OCI-M2 (cell line): ENCODE data around the gene WNK2.

Source experiments
- DNase-seq: peaks from one replicate; lab custom pipeline; 2025; ENCODE audit not compliant: unreplicated experiment; lab: John Stamatoyannopoulos, UW

The WNK2 gene

GRCh38 chr9:93292288-93292615 is 108.3 kb downstream of the WNK2 start:
- no peak for DNase-seq

DNA sequence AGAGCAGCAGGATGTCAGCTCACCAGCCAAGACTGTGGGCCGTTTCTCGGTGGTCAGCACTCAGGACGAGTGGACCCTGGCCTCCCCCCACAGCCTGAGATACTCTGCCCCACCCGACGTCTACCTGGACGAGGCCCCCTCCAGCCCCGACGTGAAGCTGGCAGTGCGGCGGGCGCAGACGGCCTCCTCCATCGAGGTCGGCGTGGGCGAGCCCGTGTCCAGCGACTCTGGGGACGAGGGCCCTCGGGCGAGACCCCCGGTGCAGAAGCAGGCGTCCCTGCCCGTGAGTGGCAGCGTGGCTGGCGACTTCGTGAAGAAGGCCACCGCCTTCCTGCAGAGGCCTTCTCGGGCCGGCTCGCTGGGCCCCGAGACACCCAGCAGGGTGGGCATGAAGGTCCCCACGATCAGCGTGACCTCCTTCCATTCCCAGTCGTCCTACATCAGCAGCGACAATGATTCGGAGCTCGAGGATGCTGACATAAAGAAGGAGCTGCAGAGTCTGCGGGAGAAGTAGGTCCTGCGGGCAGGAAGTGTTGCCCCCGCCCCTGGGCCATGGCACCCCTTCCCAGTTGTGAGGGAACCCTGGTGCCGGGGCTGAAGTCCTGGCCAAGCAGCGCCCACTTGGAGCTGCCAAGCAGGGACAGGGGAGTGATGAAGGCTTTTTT is 108.9 kb downstream of the WNK2 start:
- DNase-seq = no peak

GRCh38 chr9:93294011-93294410 is 110.1 kb downstream of the WNK2 start:
- DNase-seq = no peak

DNA sequence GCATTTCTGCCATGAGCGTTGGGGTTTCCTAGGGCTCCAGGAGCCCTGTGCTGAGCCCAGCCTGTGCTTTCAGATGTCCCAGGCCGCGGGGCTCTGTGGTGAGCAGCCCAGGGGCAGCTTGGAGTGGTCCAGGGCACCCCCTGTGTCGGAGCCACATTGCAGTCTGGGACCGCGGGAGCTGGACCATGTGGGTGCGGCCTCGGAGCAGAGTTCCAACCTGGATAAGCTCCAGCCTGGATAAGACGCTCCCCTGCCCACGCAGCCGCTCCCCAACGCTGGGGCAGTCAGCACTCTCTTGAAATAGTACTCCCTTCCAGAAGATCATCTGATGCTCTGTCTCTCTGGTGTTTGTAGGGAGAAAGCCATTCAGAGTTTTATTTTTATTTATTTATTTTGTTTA is 111.1 kb downstream of the WNK2 start:
- no peak for DNase-seq

DNA sequence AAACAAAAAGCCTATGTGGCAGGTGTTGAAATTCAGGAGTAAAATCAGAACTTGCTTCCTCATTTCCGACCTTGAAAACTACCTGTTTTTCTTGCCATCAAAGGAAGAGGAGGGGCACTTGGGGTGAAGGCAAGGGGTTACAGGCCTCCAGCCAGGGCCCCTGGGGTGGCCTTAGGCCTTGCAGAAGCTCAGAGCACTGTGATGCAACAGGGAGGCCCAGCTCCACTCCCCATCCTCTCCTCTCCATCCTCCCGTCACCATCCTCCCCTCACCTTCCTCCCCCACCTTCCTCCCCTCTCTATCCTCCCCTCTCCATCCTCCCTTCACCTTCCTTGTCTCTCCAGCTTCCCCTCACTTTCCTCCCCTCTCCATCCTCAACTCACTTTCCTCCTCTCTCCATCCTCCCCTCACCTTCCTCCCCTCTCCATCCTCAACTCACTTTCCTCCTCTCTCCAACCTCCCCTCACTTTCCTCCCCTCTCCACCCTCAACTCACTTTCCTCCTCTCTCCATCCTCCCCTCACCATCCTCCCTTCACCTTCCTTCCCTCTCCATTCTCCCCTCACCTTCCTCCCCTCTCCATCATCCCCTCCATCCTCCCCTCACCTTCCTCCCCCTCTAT is 111.6 kb downstream of the WNK2 start:
- DNase-seq = no peak

GRCh38 chr9:93296889-93297480 is 113.0 kb downstream of the WNK2 start:
- no peak for DNase-seq

DNA sequence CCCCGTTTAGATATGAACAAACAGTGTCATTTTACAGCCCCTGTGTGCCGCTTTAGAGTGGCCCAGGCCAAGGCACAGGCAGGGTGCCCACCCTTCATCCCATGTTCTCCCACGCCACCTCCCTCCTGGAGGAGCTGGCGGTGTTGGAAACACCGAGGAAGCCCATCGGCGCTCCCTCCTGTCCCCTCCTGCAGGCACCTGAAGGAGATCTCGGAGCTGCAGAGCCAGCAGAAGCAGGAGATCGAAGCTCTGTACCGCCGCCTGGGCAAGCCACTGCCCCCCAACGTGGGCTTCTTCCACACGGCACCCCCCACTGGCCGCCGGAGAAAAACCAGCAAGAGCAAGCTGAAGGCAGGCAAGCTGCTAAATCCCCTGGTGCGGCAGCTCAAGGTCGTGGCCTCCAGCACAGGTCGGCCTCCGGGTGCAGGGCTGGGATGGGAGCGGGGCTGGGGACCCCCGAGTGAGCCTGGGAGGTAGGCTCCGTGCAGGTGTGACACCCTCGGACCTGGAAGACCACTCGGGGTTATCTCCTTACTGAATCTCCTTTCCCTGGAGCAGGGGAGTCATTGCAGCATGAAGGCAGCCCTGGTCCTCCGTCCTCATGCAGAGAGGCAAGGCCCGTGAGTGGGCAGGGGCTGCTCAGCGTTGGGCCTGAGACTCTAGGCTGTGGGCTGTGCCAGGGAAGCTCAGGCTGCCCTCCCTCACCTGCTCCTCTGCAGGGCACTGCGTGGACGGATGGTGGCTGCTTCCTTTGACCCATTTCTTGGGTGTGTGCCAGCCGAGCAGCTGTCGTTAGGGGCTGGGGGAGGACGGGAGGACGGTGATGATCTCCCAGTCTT is 113.9 kb downstream of the WNK2 start:
- no peak for DNase-seq

DNA sequence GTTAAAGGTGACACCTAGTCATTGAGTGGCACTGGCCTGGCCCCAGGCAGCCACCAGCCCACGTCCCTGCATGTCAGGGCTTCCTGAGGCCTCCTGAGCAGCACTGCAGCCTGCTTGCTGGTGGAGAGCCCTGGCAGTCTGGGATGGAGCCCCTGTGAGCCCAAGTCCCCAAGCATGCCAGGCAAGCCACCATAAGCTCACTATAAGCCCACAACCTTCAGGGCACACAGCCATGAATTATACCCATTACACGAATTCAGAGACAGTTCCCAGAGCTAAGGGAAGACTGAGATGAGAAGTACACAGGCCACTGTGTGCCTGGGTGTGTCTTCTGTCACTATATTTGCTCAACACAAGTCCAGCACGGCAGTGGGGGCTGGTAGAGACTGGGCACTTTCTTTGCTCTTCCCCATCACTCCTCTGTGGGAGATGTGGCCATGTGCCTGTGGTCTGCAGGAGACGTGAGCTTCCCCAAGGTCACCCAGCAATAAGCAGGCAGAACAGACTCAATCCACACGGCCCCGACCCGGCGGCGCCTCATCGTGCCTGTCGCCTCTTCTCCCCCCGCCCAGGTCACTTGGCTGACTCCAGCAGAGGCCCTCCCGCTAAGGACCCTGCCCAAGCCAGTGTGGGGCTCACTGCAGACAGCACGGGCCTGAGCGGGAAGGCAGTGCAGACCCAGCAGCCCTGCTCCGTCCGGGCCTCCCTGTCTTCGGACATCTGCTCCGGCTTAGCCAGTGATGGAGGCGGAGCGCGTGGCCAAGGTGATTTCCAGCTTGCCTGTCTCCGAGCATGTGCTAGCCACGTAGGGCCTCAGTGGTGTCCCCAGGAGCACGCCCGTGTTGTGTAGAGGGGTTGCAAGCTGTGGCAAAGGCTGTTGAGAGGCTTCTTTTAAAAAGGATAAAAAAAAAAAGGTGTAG is 114.8 kb downstream of the WNK2 start:
- no peak for DNase-seq

- no peak for DNase-seq
These were observed 115.7 kb downstream of the WNK2 start for GRCh38 chr9:93299418-93300174.

- DNase-seq = no peak
These were observed 116.2 kb downstream of the WNK2 start for GRCh38 chr9:93300175-93300572.

DNA sequence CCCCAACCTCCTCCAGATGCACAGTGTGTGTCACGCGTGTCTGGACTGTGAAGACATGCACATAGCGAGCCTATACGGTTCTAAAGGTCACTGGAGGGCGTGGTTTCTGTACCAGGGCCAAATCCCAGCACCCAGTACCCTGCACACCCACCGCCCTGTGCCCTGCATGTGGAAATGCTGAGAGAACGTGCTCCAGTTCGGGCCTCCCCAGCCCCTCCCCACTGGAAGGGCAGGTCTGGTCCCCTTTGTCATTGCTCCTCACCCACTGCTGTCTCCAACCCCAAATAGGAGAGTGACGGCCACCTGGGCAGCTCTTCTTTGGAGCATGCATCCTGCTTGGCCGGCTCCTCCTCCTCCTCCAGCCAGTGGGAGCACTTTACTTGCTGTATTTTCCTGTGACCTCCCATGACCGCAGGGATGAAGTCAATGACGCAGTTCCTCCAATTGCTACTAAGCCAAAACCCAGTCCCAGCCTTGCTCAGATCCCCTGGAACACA is 116.7 kb downstream of the WNK2 start:
- no peak for DNase-seq

- DNase-seq = no peak
These were observed 117.4 kb downstream of the WNK2 start for GRCh38 chr9:93301291-93301811.

- DNase-seq = no peak
These were observed 118.1 kb downstream of the WNK2 start for GRCh38 chr9:93301911-93302541.

- DNase-seq = no peak
These were observed 118.8 kb downstream of the WNK2 start for GRCh38 chr9:93302586-93303257.

DNA sequence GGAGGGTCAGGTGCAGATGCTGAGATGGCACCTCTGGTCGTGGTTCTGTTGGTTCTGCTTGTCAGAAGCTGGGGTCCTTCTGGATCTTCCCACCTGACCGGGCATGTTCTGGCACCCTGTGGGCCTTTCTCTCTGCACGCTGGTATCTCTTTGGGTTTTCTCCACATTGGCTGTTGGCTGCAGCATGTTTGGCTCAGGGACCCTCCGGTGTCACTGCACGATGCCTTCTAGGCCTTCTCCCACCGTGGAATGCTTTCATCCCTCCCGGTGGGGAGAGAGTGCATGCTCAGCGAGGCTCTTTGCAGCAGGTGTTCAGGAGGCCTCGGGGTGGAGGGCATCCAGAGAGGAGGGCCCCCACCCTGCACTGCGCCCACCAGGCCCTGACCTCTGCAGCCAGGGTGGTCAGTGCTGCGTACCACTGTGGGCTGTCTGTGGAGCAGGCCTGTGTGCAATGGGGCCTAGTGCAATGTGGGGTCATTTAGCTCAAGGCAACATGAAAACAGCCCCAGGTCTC is 119.4 kb downstream of the WNK2 start:
- no peak for DNase-seq

- DNase-seq = no peak
These were observed 120.1 kb downstream of the WNK2 start for GRCh38 chr9:93303806-93304573.

- no peak for DNase-seq
These were observed 120.9 kb downstream of the WNK2 start for GRCh38 chr9:93304574-93305496.
